Lung (tissue), 12 donors: ENCODE measurements around the gene PTPA. TPM values are rescaled to one million over a fixed set of nuclear protein-coding genes. Genes with fewer than 3 reads are reported as not detected.
A peak's percentile ranks its signal among the peaks of the same experiment; 100 is the strongest.

Experiments used
- ATAC-seq: fragments of 200-7000 bp; cut with Tn5 transposase; one replicate; pipeline ENCODE4 v1.9.1; 2020; ENCODE audit warnings: moderate number of reproducible peaks; ENCODE audit not compliant: insufficient read depth, low FRiP score
- DNase-seq, 3 donors: peaks; one replicate each; pipeline ENCODE4 v3.0.0-alpha.2; 2013 to 2017
- H3K27ac ChIP-seq, 2 donors: one replicate each; pipeline ENCODE4 v1.5.1; 2013; ENCODE audit warnings: mild to moderate bottlenecking in 2 of 2, moderate library complexity in 2 of 2, control low read depth in 1 of 2, inconsistent platforms in 1 of 2, low read depth in 1 of 2, low read length in 1 of 2
- H3K27me3 ChIP-seq, 3 donors: one replicate each; pipeline ENCODE4 v1.5.1; 2013; ENCODE audit warnings: low read length in 2 of 3; ENCODE audit not compliant: control insufficient read depth in 3 of 3, insufficient read depth in 3 of 3
- H3K36me3 ChIP-seq, 4 donors: one replicate each; pipeline ENCODE4 v1.5.1; 2013; ENCODE audit warnings: low read length in 4 of 4, mild to moderate bottlenecking in 1 of 4, moderate library complexity in 1 of 4; ENCODE audit not compliant: control insufficient read depth in 4 of 4, insufficient read depth in 4 of 4
- H3K4me1 ChIP-seq, 5 donors: one replicate each; pipeline ENCODE4 v1.5.1; 2013; ENCODE audit warnings: low read length in 5 of 5, mild to moderate bottlenecking in 2 of 5, moderate library complexity in 1 of 5; ENCODE audit not compliant: control insufficient read depth in 5 of 5, insufficient read depth in 5 of 5
- H3K4me3 ChIP-seq: one replicate; pipeline ENCODE4 v1.5.1; 2013; ENCODE audit warnings: mild to moderate bottlenecking, control low read depth, moderate library complexity
- H3K9ac ChIP-seq, 2 donors: one replicate each; pipeline ENCODE4 v1.5.1; 2013; ENCODE audit warnings: low read length in 2 of 2, control low read depth in 1 of 2; ENCODE audit not compliant: insufficient read depth in 1 of 2
- H3K9me3 ChIP-seq, 4 donors: one replicate each; pipeline ENCODE4 v1.5.1; 2013; ENCODE audit warnings: low read length in 3 of 4, mild to moderate bottlenecking in 1 of 4, moderate library complexity in 1 of 4; ENCODE audit not compliant: control insufficient read depth in 4 of 4, insufficient read depth in 3 of 4
- WGBS, 2 donors: extraction: QIAGEN DNeasy Blood & Tissue Kit; methylation state at CpG; one replicate each; pipeline ENCODE4 v1.1.7; 2013; 5-methylcytosine and 5-hydroxymethylcytosine counted together
- polyA plus RNA-seq, 2 donors: library from polyadenylated mRNA; stranded (reverse); fragments of 200-250 nt; gene quantifications; one replicate each; pipeline ENCODE4 v1.2.1, GENCODE V29; 2013
- total RNA-seq, 2 donors: library from RNA; depleted of rRNA in 1 of 2; stranded (reverse); fragments of >200 nt in 1 of 2; gene quantifications; one replicate each; pipeline ENCODE4 v1.2.1, GENCODE V29; 2014 to 2021
- TF ChIP-seq, protein P1 (sequence below): IDR thresholded peaks from 2 replicates; pipeline ENCODE4 v1.5.1; 2012; ENCODE audit warnings: mild to moderate bottlenecking; ENCODE audit errors: control extremely low read depth, extremely low read depth
- donor health status: control.
- donor health status: control.
- donor health status: Bipolar disorder and iron deficiency.
- donor health status: healthy.
- donor health status: DM: yes; HTN: yes; CAD: no.

PTPA gene
- total and polyA plus RNA-seq, 4 donors = 62.5 to 145 (median 116) TPM

DNA sequence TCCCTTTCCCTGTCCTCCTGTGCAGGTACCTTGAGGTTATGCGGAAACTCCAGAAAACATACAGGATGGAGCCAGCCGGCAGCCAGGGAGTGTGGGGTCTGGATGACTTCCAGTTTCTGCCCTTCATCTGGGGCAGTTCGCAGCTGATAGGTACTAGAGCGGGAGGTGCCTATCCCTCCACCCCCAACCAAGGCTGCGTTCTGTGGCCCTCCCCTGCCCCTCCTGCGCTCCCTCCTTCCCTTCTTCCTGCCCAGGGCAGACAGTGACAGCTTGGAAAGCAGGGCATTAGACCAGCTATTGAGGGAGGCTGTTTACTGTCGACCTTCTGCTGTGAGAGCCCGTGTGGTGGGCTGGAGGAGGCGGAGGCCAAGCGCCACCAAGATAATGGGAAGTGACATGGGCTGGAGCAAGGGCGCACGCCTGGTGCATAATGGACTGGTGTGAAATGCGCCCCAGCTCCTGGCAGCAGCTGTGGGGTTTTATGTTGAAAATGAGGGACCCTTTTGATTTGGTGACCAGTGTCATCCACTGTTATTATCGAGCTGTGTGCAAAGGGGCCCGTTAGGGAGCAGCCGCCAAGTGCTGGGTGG lies 25.3 kb downstream of the PTPA start:
- Histone ChIP-seq H3K36me3 (peaks cover 9 to 33% (median 17%) of the 10 kb centered on the region in 4 donors), H3K27me3 (no peaks in the 10 kb centered on the region), H3K4me1 (peaks cover 4 to 34% (median 8%) of the 10 kb centered on the region in 5 donors), H3K9ac (no peak overlapping the region), H3K27ac (no peak overlapping the region), H3K9me3 (no peaks in the 10 kb centered on the region), H3K4me3 (no peak overlapping the region)
- TF ChIP-seq, protein P1, sequence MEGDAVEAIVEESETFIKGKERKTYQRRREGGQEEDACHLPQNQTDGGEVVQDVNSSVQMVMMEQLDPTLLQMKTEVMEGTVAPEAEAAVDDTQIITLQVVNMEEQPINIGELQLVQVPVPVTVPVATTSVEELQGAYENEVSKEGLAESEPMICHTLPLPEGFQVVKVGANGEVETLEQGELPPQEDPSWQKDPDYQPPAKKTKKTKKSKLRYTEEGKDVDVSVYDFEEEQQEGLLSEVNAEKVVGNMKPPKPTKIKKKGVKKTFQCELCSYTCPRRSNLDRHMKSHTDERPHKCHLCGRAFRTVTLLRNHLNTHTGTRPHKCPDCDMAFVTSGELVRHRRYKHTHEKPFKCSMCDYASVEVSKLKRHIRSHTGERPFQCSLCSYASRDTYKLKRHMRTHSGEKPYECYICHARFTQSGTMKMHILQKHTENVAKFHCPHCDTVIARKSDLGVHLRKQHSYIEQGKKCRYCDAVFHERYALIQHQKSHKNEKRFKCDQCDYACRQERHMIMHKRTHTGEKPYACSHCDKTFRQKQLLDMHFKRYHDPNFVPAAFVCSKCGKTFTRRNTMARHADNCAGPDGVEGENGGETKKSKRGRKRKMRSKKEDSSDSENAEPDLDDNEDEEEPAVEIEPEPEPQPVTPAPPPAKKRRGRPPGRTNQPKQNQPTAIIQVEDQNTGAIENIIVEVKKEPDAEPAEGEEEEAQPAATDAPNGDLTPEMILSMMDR = no peak
- WGBS, 2 donors = 82 to 85% methylated on average over 16 of the region's 16 CpGs
- ATAC-seq = no peak
- DNase-seq = no peak

DNA sequence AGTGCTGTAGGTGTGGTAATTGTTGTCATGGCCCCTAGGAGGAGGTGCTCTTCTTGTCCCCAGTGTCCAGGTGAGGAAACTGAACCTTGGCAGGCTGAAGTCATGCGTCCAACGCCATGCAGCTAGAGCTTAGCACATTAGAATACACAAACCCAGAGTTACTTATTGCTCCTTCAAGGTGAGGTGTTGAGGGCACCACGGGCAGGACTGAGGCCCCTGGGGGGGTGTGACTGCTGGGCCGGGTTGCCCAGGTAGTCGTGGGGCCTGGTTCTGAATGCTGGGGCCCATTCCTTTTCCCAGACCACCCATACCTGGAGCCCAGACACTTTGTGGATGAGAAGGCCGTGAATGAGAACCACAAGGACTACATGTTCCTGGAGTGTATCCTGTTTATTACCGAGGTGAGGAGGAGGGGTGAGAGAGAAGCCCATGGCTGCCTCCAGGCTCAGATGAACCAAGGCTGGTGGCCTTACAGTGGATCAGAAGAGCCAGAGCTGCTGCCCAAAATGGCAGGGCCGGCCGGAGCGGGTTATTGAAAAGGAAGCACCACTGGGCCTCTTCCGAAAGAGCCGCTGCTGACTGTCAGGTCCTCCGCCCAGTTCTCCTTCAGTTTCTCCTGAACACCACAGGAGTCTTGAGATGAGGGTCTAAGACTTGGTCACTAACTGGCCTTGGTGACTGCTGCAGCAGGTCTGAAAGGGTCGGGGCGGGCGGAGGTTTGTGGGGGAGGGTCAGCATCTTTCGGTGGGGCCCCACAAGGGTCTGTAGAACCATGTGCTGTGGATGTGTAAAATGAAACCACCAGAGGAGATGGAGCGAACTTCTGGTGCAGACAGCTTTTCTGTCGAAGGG lies 26.3 kb downstream of the PTPA start:
- Histone ChIP-seq H3K9ac (no peak overlapping the region), H3K27ac (peak overlapping the region; percentile 100), H3K4me3 (no peak overlapping the region), H3K36me3 (peaks cover 9 to 35% (median 18%) of the 10 kb centered on the region in 4 donors), H3K4me1 (peaks cover 7 to 43% (median 16%) of the 10 kb centered on the region in 5 donors), H3K27me3 (no peaks in the 10 kb centered on the region), H3K9me3 (no peaks in the 10 kb centered on the region)
- WGBS, 2 donors = 87 to 92% methylated on average over 19 of the region's 19 CpGs
- no peak for ATAC-seq
- no peak for DNase-seq
- TF ChIP-seq, protein P1 = no peak

DNA sequence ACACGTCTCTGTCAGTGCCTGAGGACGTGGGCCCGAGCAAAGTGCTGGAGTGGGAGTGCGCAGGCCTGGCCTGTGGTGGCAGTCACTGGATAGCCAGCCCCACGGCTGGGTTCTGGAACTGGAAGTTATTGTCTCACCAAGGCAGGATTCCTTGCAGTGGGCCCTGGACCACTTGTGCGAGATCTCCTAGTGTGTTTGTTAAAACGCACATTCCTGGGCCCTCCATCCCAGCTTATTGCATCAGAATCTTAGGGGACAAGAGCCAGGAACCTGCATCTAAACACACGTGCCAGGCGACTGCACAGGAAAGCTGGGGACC lies 26.9 kb downstream of the PTPA start:
- peaks cover 9 to 34% (median 19%) of the 10 kb centered on the region in 4 donors for H3K36me3 ChIP-seq
- peak overlapping the region in 1 of 2 donors; percentile 15 for H3K9ac ChIP-seq
- TF ChIP-seq, protein P1 = no peak
- no peak overlapping the region for H3K4me3 ChIP-seq
- peak overlapping the region; percentile 100 for H3K27ac ChIP-seq
- ATAC-seq (no peak), DNase-seq (no peak)
- 87 to 92% methylated on average over 9 of the region's 9 CpGs for WGBS, 2 donors
- H3K9me3 ChIP-seq = no peaks in the 10 kb centered on the region
- H3K4me1 ChIP-seq = peaks cover 7 to 49% (median 19%) of the 10 kb centered on the region in 5 donors
- H3K27me3 ChIP-seq = no peaks in the 10 kb centered on the region
